Erythroblast (primary cell): Measurements from ENCODE around the gene RBM42.

Experiments used
- GATA1 ChIP-seq: IDR thresholded peaks from 2 replicates; pipeline ENCODE4 v1.6.1; 2011; ENCODE audit warnings: low read depth, mild to moderate bottlenecking, control low read depth, low read length, moderate library complexity
- POLR2A ChIP-seq: IDR thresholded peaks from 2 replicates; pipeline ENCODE4 v1.6.1; 2011; ENCODE audit warnings: mild to moderate bottlenecking, low read length

DNA sequence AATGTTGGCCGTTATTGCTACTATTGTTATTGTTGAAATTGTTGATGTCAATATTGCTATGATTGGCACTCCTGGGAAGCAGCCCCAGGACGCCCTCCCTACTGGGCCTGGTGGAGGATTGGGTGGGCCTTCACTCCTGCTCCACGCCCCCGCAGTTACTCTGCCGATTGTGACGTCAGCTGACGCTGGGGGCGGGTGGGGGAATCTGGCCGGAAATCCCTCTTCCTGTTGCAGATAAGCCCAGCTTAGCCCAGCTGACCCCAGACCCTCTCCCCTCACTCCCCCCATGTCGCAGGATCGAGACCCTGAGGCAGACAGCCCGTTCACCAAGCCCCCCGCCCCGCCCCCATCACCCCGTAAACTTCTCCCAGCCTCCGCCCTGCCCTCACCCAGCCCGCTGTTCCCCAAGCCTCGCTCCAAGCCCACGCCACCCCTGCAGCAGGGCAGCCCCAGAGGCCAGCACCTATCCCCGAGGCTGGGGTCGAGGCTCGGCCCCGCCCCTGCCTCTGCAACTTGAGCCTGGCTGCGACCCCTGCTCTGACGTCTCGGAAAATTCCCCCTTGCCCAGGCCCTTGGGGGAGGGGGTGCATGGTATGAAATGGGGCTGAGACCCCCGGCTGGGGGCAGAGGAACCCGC, 12.8 kb downstream of the RBM42 start, which contains the start of gene ETV2:
- TF ChIP-seq POLR2A (no peak), GATA1 (no peak)
